ENCODE results near the gene DAAM1. TPM values are rescaled to one million over a fixed set of nuclear protein-coding genes. Genes with fewer than 3 reads are reported as not detected.

The DAAM1 gene
- polyA plus RNA-seq, 1 of the 3 experiments (the other 2 are of a cell fraction): 5.1 TPM

GRCh38 chr14:59176765-59177164 is 11.7 kb upstream of the DAAM1 start:
- H2AFZ ChIP-seq (ENCODE audit: low read depth): no peak overlapping the region
- H3K9me2 ChIP-seq: no peaks in the 10 kb centered on the region
- no peaks in the 10 kb centered on the region for H3K4me1 ChIP-seq (ENCODE audit: control insufficient read depth in 1 of 2, insufficient read depth in 2 of 2, low read depth in 1 of 2, low read length in 1 of 2)
- no peaks in the 10 kb centered on the region for H3K9me3 ChIP-seq
- no peaks in the 10 kb centered on the region for H4K20me1 ChIP-seq (ENCODE audit: insufficient read depth)
- CTCF ChIA-PET: no interaction called here
- H3K4me3 ChIP-seq (ENCODE audit: low read depth in 2 of 2, low read length in 1 of 2): no peak overlapping the region
- H3K4me2 ChIP-seq: no peak overlapping the region
- TF ChIP-seq RFX5 (IDR thresholded peaks at IDR 0.05; ENCODE audit: low read length): no peak
- TF ChIP-seq JUND (IDR thresholded peaks at IDR 0.05): no peak
- TF ChIP-seq MEF2A (IDR thresholded peaks at IDR 0.05; ENCODE audit: borderline replicate concordance, low read depth): no peak
- TF ChIP-seq CTCF (IDR thresholded peaks at IDR 0.05): no peak
- no peak for TF ChIP-seq EP300 (IDR thresholded peaks at IDR 0.05; ENCODE audit: borderline replicate concordance in 1 of 2, low read depth in 1 of 2, low read length in 1 of 2)
- no peak for TF ChIP-seq NRF1 (IDR thresholded peaks at IDR 0.05; ENCODE audit: low read depth, low read length)
- TF ChIP-seq IRF3 (IDR thresholded peaks at IDR 0.05; ENCODE audit: low read depth, low read length): no peak
- no peak for TF ChIP-seq SIN3A (IDR thresholded peaks at IDR 0.05; ENCODE audit: borderline replicate concordance, low read depth, low read length)
- no peak for TF ChIP-seq NFIC (IDR thresholded peaks at IDR 0.05; ENCODE audit: borderline replicate concordance)
- H3F3A ChIP-seq (replicated peaks; ENCODE audit: insufficient read depth): no peaks in the 10 kb centered on the region
- POLR2A ChIA-PET: no interaction called here
- no peaks in the 10 kb centered on the region for H3K27me3 ChIP-seq (ENCODE audit: insufficient read depth)
- no peak overlapping the region for H3K27ac ChIP-seq (ENCODE audit: low read depth in 2 of 2, low read length in 1 of 2)
- no peak overlapping the region for H3K9ac ChIP-seq
- no peak for DNase-seq
- no peaks in the 10 kb centered on the region for H3K79me2 ChIP-seq (ENCODE audit: insufficient read depth)
- no peaks in the 10 kb centered on the region for H3K36me3 ChIP-seq (replicated peaks in 1 of 2; ENCODE audit: control insufficient read depth in 1 of 2, insufficient read depth in 2 of 2, low read length in 1 of 2)
- 89% methylated on average over 1 of the region's 1 CpG for WGBS (ENCODE audit: low lambda C conversion rate)

- H3K27ac ChIP-seq (ENCODE audit: low read depth in 2 of 2, low read length in 1 of 2): no peak overlapping the region
- H3K36me3 ChIP-seq (replicated peaks in 1 of 2; ENCODE audit: control insufficient read depth in 1 of 2, insufficient read depth in 2 of 2, low read length in 1 of 2): no peaks in the 10 kb centered on the region
- ChIA-PET CTCF (no interaction called here), POLR2A (no interaction called here)
- H3K4me2 ChIP-seq: no peak overlapping the region
- 60% methylated on average over 2 of the region's 2 CpGs for WGBS (ENCODE audit: low lambda C conversion rate)
- no peaks in the 10 kb centered on the region for H3F3A ChIP-seq (replicated peaks; ENCODE audit: insufficient read depth)
- no peaks in the 10 kb centered on the region for H3K27me3 ChIP-seq (ENCODE audit: insufficient read depth)
- TF ChIP-seq JUND (IDR thresholded peaks at IDR 0.05): no peak
- no peak for TF ChIP-seq YY1 (IDR thresholded peaks at IDR 0.05; ENCODE audit: low read depth)
- TF ChIP-seq REST (IDR thresholded peaks at IDR 0.05; ENCODE audit: low read depth, low read length): no peak
- no peak for TF ChIP-seq NRF1 (IDR thresholded peaks at IDR 0.05; ENCODE audit: low read depth, low read length)
- TF ChIP-seq SIN3A (IDR thresholded peaks at IDR 0.05; ENCODE audit: borderline replicate concordance, low read depth, low read length): no peak
- no peak for TF ChIP-seq PBX3 (IDR thresholded peaks at IDR 0.05)
- TF ChIP-seq MEF2A (IDR thresholded peaks at IDR 0.05; ENCODE audit: borderline replicate concordance, low read depth): no peak
- no peak for TF ChIP-seq FOXM1 (IDR thresholded peaks at IDR 0.05; ENCODE audit: low read depth)
- H3K9me3 ChIP-seq: no peaks in the 10 kb centered on the region
- no peak for DNase-seq
- no peak overlapping the region for H3K4me3 ChIP-seq (ENCODE audit: low read depth in 2 of 2, low read length in 1 of 2)
- no peaks in the 10 kb centered on the region for H3K79me2 ChIP-seq (ENCODE audit: insufficient read depth)
- no peak overlapping the region for H2AFZ ChIP-seq (ENCODE audit: low read depth)
- H4K20me1 ChIP-seq (ENCODE audit: insufficient read depth): no peaks in the 10 kb centered on the region
- H3K9me2 ChIP-seq: no peaks in the 10 kb centered on the region
- H3K9ac ChIP-seq: no peak overlapping the region
- no peaks in the 10 kb centered on the region for H3K4me1 ChIP-seq (ENCODE audit: control insufficient read depth in 1 of 2, insufficient read depth in 2 of 2, low read depth in 1 of 2, low read length in 1 of 2)
These were observed 11.2 kb upstream of the DAAM1 start for GRCh38 chr14:59177262-59177661.
